Right lobe of liver (tissue), 4 donors: ENCODE results near the gene LDB3.

Experiments
- CTCF ChIP-seq, 4 donors: fragments of 200-600 bp in 3 of 4; fragments of 450-650 bp in 1 of 4; IDR thresholded peaks; one replicate each; pipeline versions ENCODE4 v1.5.1 to v1.8.0; 2016 to 2022; ENCODE audit warnings: antibody characterized with exemption in 4 of 4, mild to moderate bottlenecking in 2 of 4
- POLR2A ChIP-seq: fragments of 450-650 bp; IDR thresholded peaks from one replicate; pipeline ENCODE4 v1.6.1; 2017; ENCODE audit warnings: antibody characterized with exemption, mild to moderate bottlenecking
- donor health status: DM: no; HTN: no; CAD: no.
- donor health status: DM: no; HTN: no; CAD: no.
- donor health status: DM: no; HTN: yes; CAD: no.

GRCh38 chr10:86649471-86650150 lies 18.7 kb upstream of the LDB3 start:
- TF ChIP-seq CTCF (IDR thresholded peaks at IDR 0.05) (no peak), POLR2A (no peak)
